CD14-positive monocyte (primary cell): Measurements from ENCODE around the gene IGFN1. TPM values are rescaled to one million over a fixed set of nuclear protein-coding genes. Genes with fewer than 3 reads are reported as not detected.

Source experiments
- DNase-seq, 3 donors: peaks; one replicate each; pipeline ENCODE4 v3.0.0-alpha.2; 2011 to 2022
- H2AFZ ChIP-seq: 2 replicates; pipeline ENCODE4 v1.6.0; 2012; ENCODE audit warnings: mild to moderate bottlenecking, low read depth, low read length, inconsistent platforms; ENCODE audit not compliant: insufficient read depth, poor library complexity, severe bottlenecking
- H3K27ac ChIP-seq, 2 donors: 1 replicate in 1 of 2; 2 replicates in 1 of 2; pipeline ENCODE4 v1.5.1; 2012 to 2013; ENCODE audit warnings: low read length in 2 of 2, control low read depth in 1 of 2, inconsistent platforms in 1 of 2, low read depth in 1 of 2, mild to moderate bottlenecking in 1 of 2
- H3K27me3 ChIP-seq, 2 donors: one replicate each; pipeline versions ENCODE4 v1.6.0 to v1.6.1; 2011 to 2013; ENCODE audit warnings: low read length in 2 of 2; ENCODE audit not compliant: control insufficient read depth in 2 of 2, insufficient read depth in 2 of 2
- H3K36me3 ChIP-seq, 2 donors: replicated peaks in 1 of 2; 1 replicate in 1 of 2; 2 replicates in 1 of 2; pipeline versions ENCODE4 v1.5.1 to v1.6.1; 2012 to 2013; ENCODE audit warnings: low read length in 2 of 2, control low read depth in 1 of 2, inconsistent platforms in 1 of 2, mild to moderate bottlenecking in 1 of 2; ENCODE audit not compliant: insufficient read depth in 2 of 2, control insufficient read depth in 1 of 2
- H3K4me1 ChIP-seq, 2 donors: 1 replicate in 1 of 2; 2 replicates in 1 of 2; pipeline versions ENCODE4 v1.5.1 to v1.6.1; 2012 to 2013; ENCODE audit warnings: low read length in 2 of 2, control low read depth in 1 of 2, inconsistent platforms in 1 of 2, mild to moderate bottlenecking in 1 of 2, moderate library complexity in 1 of 2; ENCODE audit not compliant: insufficient read depth in 2 of 2, control insufficient read depth in 1 of 2
- H3K4me2 ChIP-seq: replicated peaks from 2 replicates; pipeline ENCODE3; 2012; ENCODE audit warnings: low read length, moderate library complexity, mild to moderate bottlenecking; ENCODE audit not compliant: poor library complexity, severe bottlenecking; ENCODE audit errors: extremely low read depth
- H3K4me3 ChIP-seq, 3 experiments: fragments of 200-600 bp in 1 of 3; sonication (generic) in 1 of 3; replicated peaks in 1 of 3; 1 replicate in 2 of 3; 2 replicates in 1 of 3; pipeline ENCODE4 v1.5.1; 2011 to 2013; ENCODE audit warnings: low read length in 3 of 3, mild to moderate bottlenecking in 3 of 3, control low read depth in 2 of 3, low read depth in 2 of 3, inconsistent platforms in 1 of 3, moderate library complexity in 1 of 3
- H3K79me2 ChIP-seq: 2 replicates; pipeline ENCODE4 v1.6.0; 2012; ENCODE audit warnings: mild to moderate bottlenecking, control low read depth, inconsistent platforms, low read length, moderate library complexity; ENCODE audit not compliant: insufficient read depth
- H3K9ac ChIP-seq: 2 replicates; pipeline ENCODE4 v1.6.0; 2017; ENCODE audit warnings: low read length, mild to moderate bottlenecking; ENCODE audit not compliant: insufficient read depth, poor library complexity, severe bottlenecking
- H3K9me3 ChIP-seq, 2 donors: replicated peaks in 1 of 2; 1 replicate in 1 of 2; 2 replicates in 1 of 2; pipeline versions ENCODE4 v1.5.1 to v1.6.1; 2012 to 2013; ENCODE audit warnings: low read length in 2 of 2, control low read depth in 1 of 2; ENCODE audit not compliant: control insufficient read depth in 1 of 2, insufficient read depth in 1 of 2
- H4K20me1 ChIP-seq: 2 replicates; pipeline ENCODE4 v1.6.0; 2012; ENCODE audit warnings: mild to moderate bottlenecking, low read length, control low read depth, moderate library complexity; ENCODE audit not compliant: insufficient read depth
- H3K27ac Mint-ChIP-seq, 7 donors: one replicate each; pipeline ENCODE4 v1.8.0; 2020; ENCODE audit warnings: mild to moderate bottlenecking in 7 of 7, mixed read lengths in 7 of 7, moderate library complexity in 6 of 7, inconsistent platforms in 2 of 7
- H3K27me3 Mint-ChIP-seq, 3 donors: one replicate each; pipeline ENCODE4 v1.8.0; 2021 to 2022; ENCODE audit warnings: low read depth in 3 of 3, mild to moderate bottlenecking in 3 of 3, mixed read lengths in 3 of 3, moderate library complexity in 3 of 3, inconsistent platforms in 1 of 3
- H3K36me3 Mint-ChIP-seq, 2 donors: one replicate each; pipeline ENCODE4 v1.8.0; 2020; ENCODE audit warnings: mixed read lengths in 2 of 2, inconsistent platforms in 1 of 2, mild to moderate bottlenecking in 1 of 2
- H3K4me1 Mint-ChIP-seq: one replicate; pipeline ENCODE4 v1.8.0; 2020; ENCODE audit warnings: mild to moderate bottlenecking, mixed read lengths
- H3K4me3 Mint-ChIP-seq, 2 donors: one replicate each; pipeline ENCODE4 v1.8.0; 2020; ENCODE audit warnings: mild to moderate bottlenecking in 2 of 2, mixed read lengths in 2 of 2, moderate library complexity in 1 of 2
- H3K9me3 Mint-ChIP-seq, 7 donors: one replicate each; pipeline ENCODE4 v1.8.0; 2020 to 2022; ENCODE audit warnings: mixed read lengths in 7 of 7, mild to moderate bottlenecking in 6 of 7, moderate library complexity in 6 of 7, inconsistent platforms in 2 of 7
- WGBS: methylation state at CpG from one replicate; pipeline ENCODE4 v1.1.5; 2013; ENCODE audit warnings: missing lambda C conversion rate; ENCODE audit not compliant: insufficient coverage; 5-methylcytosine and 5-hydroxymethylcytosine counted together
- intact Hi-C, 2 donors: fragments of 100-400 bp; cut with micrococcal nuclease; formaldehyde crosslinking; loops; one replicate each; pipeline versions ENCODE4 v1.15.0 to v1.15.1; 2023
- polyA plus RNA-seq, 3 donors: library from polyadenylated mRNA; depleted of rRNA in 1 of 3; unstranded in 2 of 3; stranded (reverse) in 1 of 3; fragments of 300-500 nt in 2 of 3; fragments of >200 nt in 1 of 3; fragmentation: Illumina TruSeq in 2 of 3; gene quantifications; 1 replicate in 2 of 3; 2 replicates in 1 of 3; pipeline ENCODE4 v1.2.3, GENCODE V29; 2012 to 2021
- TF ChIP-seq, protein P1 (sequence below): fragments of 200-600 bp; IDR thresholded peaks from one replicate; pipeline ENCODE4 v1.8.0; 2022; ENCODE audit warnings: antibody characterized with exemption, mild to moderate bottlenecking

IGFN1 gene
- polyA plus RNA-seq, 3 donors = not detected

DNA sequence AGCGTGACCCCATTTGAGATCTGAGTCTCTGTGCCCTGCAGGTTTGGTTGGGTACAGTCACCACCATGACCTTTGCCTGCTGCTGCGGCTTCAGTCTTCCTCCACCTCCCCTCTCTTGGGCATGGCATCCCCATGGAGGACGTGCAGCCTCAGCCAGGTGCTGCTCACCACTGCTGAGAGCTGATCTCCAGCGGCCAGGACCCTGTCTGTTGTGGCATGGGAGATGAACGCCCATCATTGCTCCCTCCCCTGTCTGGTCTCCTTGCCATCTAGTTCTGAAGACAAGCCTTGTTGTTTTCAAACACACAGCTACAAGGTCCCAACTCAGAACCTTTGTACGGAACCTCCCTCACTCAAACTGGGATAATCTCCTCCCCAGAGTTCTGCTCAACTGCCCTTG, 73.4 kb downstream of the IGFN1 start:
- no peaks in the 10 kb centered on the region for H3K9me3 ChIP-seq
- 86% methylated on average over 6 of the region's 6 CpGs for whole genome bisulfite sequencing
- Mint-ChIP-seq H3K4me3 (peak overlapping the region in 1 of 2 donors; percentile 58), H3K27me3 (peaks cover 29 to 34% (median 34%) of the 10 kb centered on the region in 3 donors), H3K36me3 (no peaks in the 10 kb centered on the region), H3K27ac (no peak overlapping the region), H3K4me1 (peaks cover 3% of the 10 kb centered on the region), H3K9me3 (no peaks in the 10 kb centered on the region)
- no peak overlapping the region for H3K4me3 ChIP-seq
- intact Hi-C loops = no loop called here
- no peaks in the 10 kb centered on the region for H4K20me1 ChIP-seq
- H3K9ac ChIP-seq = no peak overlapping the region
- no peak overlapping the region for H3K4me2 ChIP-seq
- DNase-seq = no peak
- no peak overlapping the region for H3K27ac ChIP-seq
- TF ChIP-seq, protein P1, sequence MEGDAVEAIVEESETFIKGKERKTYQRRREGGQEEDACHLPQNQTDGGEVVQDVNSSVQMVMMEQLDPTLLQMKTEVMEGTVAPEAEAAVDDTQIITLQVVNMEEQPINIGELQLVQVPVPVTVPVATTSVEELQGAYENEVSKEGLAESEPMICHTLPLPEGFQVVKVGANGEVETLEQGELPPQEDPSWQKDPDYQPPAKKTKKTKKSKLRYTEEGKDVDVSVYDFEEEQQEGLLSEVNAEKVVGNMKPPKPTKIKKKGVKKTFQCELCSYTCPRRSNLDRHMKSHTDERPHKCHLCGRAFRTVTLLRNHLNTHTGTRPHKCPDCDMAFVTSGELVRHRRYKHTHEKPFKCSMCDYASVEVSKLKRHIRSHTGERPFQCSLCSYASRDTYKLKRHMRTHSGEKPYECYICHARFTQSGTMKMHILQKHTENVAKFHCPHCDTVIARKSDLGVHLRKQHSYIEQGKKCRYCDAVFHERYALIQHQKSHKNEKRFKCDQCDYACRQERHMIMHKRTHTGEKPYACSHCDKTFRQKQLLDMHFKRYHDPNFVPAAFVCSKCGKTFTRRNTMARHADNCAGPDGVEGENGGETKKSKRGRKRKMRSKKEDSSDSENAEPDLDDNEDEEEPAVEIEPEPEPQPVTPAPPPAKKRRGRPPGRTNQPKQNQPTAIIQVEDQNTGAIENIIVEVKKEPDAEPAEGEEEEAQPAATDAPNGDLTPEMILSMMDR = no peak
- no peak overlapping the region for H2AFZ ChIP-seq
- no peaks in the 10 kb centered on the region for H3K36me3 ChIP-seq
- peaks cover 0 to 5% of the 10 kb centered on the region in 2 donors for H3K4me1 ChIP-seq
- no peaks in the 10 kb centered on the region for H3K79me2 ChIP-seq
- H3K27me3 ChIP-seq = peaks cover 0 to 15% of the 10 kb centered on the region in 2 donors

DNA sequence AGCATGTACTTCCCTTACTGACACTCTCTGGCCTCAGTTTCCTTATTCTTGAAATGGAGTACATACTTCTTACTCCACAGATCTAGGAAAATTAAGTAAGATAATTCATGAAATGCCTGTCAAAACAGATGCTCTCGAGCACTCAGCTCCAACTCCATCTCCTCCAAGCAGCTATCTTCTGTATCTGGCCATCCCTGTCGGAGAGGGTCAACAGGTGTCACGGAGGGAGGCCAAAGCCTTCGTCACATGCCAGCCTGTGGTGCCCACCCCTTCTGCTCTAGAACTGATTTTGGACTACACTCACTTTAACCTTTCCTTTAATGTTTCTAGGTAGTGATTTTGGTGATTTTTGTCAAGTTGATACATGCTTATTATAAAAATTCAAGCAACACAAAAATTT, 73.9 kb downstream of the IGFN1 start:
- no peak for DNase-seq
- Histone ChIP-seq H3K4me1 (peaks cover 0 to 3% of the 10 kb centered on the region in 2 donors), H4K20me1 (no peaks in the 10 kb centered on the region), H3K9ac (no peak overlapping the region), H3K9me3 (no peaks in the 10 kb centered on the region), H3K36me3 (no peaks in the 10 kb centered on the region), H3K79me2 (no peaks in the 10 kb centered on the region), H3K27me3 (peaks cover 0 to 13% of the 10 kb centered on the region in 2 donors), H2AFZ (no peak overlapping the region), H3K4me2 (no peak overlapping the region), H3K4me3 (no peak overlapping the region), H3K27ac (no peak overlapping the region)
- intact Hi-C loops = no loop called here
- TF ChIP-seq, protein P1 = no peak
- WGBS = 100% methylated on average over 2 of the region's 4 CpGs
- no peaks in the 10 kb centered on the region for H3K36me3 Mint-ChIP-seq
- H3K27ac Mint-ChIP-seq = no peak overlapping the region
- no peaks in the 10 kb centered on the region for H3K9me3 Mint-ChIP-seq
- peaks cover 28 to 31% (median 30%) of the 10 kb centered on the region in 3 donors for H3K27me3 Mint-ChIP-seq
- peaks cover 3% of the 10 kb centered on the region for H3K4me1 Mint-ChIP-seq
- H3K4me3 Mint-ChIP-seq = peak overlapping the region in 1 of 2 donors; percentile 58
